B cell (primary cell): ENCODE data around the gene ERAP2.

Experiments used
- EZH2 ChIP-seq: IDR thresholded peaks from 2 replicates; pipeline ENCODE4 v1.6.1; 2012; ENCODE audit warnings: borderline replicate concordance, low read depth, mild to moderate bottlenecking, moderate library complexity, low read length; ENCODE audit not compliant: insufficient read depth, poor library complexity, severe bottlenecking
- TF ChIP-seq, protein P1 (sequence below): fragments of 200-600 bp; IDR thresholded peaks from one replicate; pipeline ENCODE4 v1.8.0; 2022; ENCODE audit warnings: antibody characterized with exemption, mild to moderate bottlenecking

DNA sequence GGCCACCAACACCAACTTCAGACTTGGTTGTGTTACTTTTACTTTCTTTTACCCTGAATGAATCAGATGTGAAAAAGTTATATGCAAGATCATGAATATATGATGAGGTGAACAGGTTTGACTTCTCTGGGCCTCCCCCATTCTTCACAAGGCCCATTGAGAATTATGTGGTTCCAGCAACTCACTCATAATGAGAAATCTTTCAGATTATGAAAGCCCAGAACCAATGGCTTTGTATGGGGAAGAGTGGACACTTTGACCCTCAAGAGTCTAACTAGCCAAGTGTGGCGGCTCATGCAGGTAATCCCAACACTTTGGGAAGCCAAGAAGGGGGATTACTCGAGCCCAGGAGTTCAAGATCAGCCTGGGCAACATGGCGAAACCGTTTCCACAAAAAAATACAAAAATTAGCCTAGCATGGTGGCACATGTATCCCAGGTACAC is 43.5 kb downstream of the ERAP2 start:
- TF ChIP-seq, protein P1, sequence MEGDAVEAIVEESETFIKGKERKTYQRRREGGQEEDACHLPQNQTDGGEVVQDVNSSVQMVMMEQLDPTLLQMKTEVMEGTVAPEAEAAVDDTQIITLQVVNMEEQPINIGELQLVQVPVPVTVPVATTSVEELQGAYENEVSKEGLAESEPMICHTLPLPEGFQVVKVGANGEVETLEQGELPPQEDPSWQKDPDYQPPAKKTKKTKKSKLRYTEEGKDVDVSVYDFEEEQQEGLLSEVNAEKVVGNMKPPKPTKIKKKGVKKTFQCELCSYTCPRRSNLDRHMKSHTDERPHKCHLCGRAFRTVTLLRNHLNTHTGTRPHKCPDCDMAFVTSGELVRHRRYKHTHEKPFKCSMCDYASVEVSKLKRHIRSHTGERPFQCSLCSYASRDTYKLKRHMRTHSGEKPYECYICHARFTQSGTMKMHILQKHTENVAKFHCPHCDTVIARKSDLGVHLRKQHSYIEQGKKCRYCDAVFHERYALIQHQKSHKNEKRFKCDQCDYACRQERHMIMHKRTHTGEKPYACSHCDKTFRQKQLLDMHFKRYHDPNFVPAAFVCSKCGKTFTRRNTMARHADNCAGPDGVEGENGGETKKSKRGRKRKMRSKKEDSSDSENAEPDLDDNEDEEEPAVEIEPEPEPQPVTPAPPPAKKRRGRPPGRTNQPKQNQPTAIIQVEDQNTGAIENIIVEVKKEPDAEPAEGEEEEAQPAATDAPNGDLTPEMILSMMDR = no peak
- TF ChIP-seq EZH2 = no peak
